PC-9 (cell line): ENCODE results near the gene HHEX. TPM values are rescaled to one million over a fixed set of nuclear protein-coding genes. Genes with fewer than 3 reads are reported as not detected.

Experiments used
- Bru-seq: library from RNA; stranded (reverse); fragments of 400-500 nt; gene quantifications from one replicate; lab custom pipeline; 2021; lab: Mats Ljungman, UMichigan
- BruChase-seq, 2 experiments: library from RNA; stranded (reverse); fragments of 400-500 nt; gene quantifications; one replicate each; lab custom pipeline; 2021; lab: Mats Ljungman, UMichigan
- BruUV-seq: library from RNA; stranded (reverse); fragments of 400-500 nt; replicated peaks from 2 replicates; lab custom pipeline; 2021; lab: Mats Ljungman, UMichigan
- CTCF ChIA-PET: fragments of 300-600 bp; sonication (Branson Sonifier 250); formaldehyde crosslinking; loops from one replicate; lab custom pipeline; 2022; ENCODE audit warnings: antibody characterized with exemption; lab: Charles Lee
- POLR2A ChIA-PET: fragments of 300-600 bp; sonication (Branson Sonifier 250); formaldehyde crosslinking; loops from one replicate; lab custom pipeline; 2022; ENCODE audit warnings: antibody characterized with exemption; ENCODE audit not compliant: unreplicated experiment; lab: Charles Lee
- DNase-seq, 2 experiments: peaks; one replicate each; pipeline versions ENCODE4 v3.0.0 to v3.0.0-alpha.2; 2015 to 2022; ENCODE audit warnings: mixed read lengths in 1 of 2
- H2AFZ ChIP-seq: fragments of 200-600 bp; sonication (generic); 2 replicates; pipeline ENCODE4 v1.8.1; 2017; ENCODE audit warnings: antibody characterized with exemption
- H3F3A ChIP-seq: fragments of 200-600 bp; sonication (generic); 2 replicates; pipeline ENCODE4 v1.8.1; 2017; ENCODE audit warnings: antibody characterized with exemption, mild to moderate bottlenecking, low read depth; ENCODE audit not compliant: insufficient read depth
- H3K27ac ChIP-seq: fragments of 200-600 bp; sonication (generic); 2 replicates; pipeline ENCODE4 v1.6.1; 2016; ENCODE audit warnings: mixed run types
- H3K27me3 ChIP-seq: fragments of 200-600 bp; sonication (generic); 2 replicates; pipeline ENCODE4 v1.6.1; 2016; ENCODE audit warnings: low read depth, mixed run types; ENCODE audit not compliant: insufficient read depth
- H3K36me3 ChIP-seq: fragments of 200-600 bp; sonication (generic); 2 replicates; pipeline ENCODE4 v1.6.1; 2016; ENCODE audit warnings: low read depth, mixed run types
- H3K4me1 ChIP-seq: fragments of 200-600 bp; sonication (generic); replicated peaks from 2 replicates; pipeline ENCODE4 v1.6.1; 2016; ENCODE audit warnings: mixed run types; ENCODE audit not compliant: insufficient read depth
- H3K4me2 ChIP-seq: fragments of 200-600 bp; sonication (generic); 2 replicates; pipeline ENCODE4 v1.6.1; 2017; ENCODE audit warnings: mixed run types
- H3K4me3 ChIP-seq: fragments of 200-600 bp; sonication (generic); 2 replicates; pipeline ENCODE4 v1.6.1; 2016; ENCODE audit warnings: mixed run types
- H3K79me2 ChIP-seq: fragments of 200-600 bp; sonication (generic); 2 replicates; pipeline ENCODE4 v1.6.1; 2017; ENCODE audit warnings: low read depth, mixed run types
- H3K9me2 ChIP-seq: fragments of 200-600 bp; sonication (generic); 2 replicates; pipeline ENCODE4 v1.8.1; 2017; ENCODE audit warnings: mild to moderate bottlenecking; ENCODE audit not compliant: insufficient read depth
- H3K9me3 ChIP-seq: fragments of 200-600 bp; sonication (generic); 2 replicates; pipeline ENCODE4 v1.8.1; 2016; ENCODE audit warnings: low read depth; ENCODE audit not compliant: insufficient read depth
- H4K20me1 ChIP-seq: fragments of 200-600 bp; sonication (generic); 2 replicates; pipeline ENCODE4 v1.8.1; 2017; ENCODE audit not compliant: insufficient read depth
- EZH2 ChIP-seq: fragments of 200-600 bp; sonication (generic); IDR thresholded peaks from 2 replicates; pipeline ENCODE4 v1.8.0; 2017; ENCODE audit warnings: antibody characterized with exemption, low read depth
- intact Hi-C: fragments of 100-400 bp; cut with micrococcal nuclease; formaldehyde crosslinking; loops from one replicate; pipeline ENCODE4 v1.10.0; 2022; ENCODE audit not compliant: unreplicated experiment
- long read RNA-seq: library from polyadenylated mRNA; stranded (forward); transcript quantifications from one replicate; pipeline ENCODE4 v2.0.0, GENCODE V29; 2022
- total RNA-seq: library from RNA; stranded (reverse); gene quantifications from 2 replicates; pipeline ENCODE4 v1.2.3, GENCODE V29; 2021
- TF ChIP-seq, protein P1 (sequence below): fragments of 200-600 bp; sonication (generic); conservative IDR thresholded peaks from 2 replicates; pipeline ENCODE4 v1.6.1; 2017; ENCODE audit warnings: mixed run types, antibody characterized with exemption, mild to moderate bottlenecking, moderate library complexity

HHEX gene
- total RNA-seq, result 5.8 and 7.8 TPM in 2 replicates
- Bru-seq, nascent RNA, result percentile 58 among the genes with signal in this experiment
- BruChase-seq, experiment 1, labeled RNA remaining after a 2-hour chase, result percentile 62 among the genes with signal in this experiment
- percentile 54 among the genes with signal in this experiment for BruChase-seq, experiment 2, labeled RNA remaining after a 6-hour chase
- long read RNA-seq, transcript HHEX-201 (4 exons, 1,727 nt), result major isoform, 14 of 17 reads
- long read RNA-seq, partial matches to known transcripts, result 0 of 17 reads
- long read RNA-seq, other reads (novel, unspliced or antisense), result 2 of 17 reads

DNA sequence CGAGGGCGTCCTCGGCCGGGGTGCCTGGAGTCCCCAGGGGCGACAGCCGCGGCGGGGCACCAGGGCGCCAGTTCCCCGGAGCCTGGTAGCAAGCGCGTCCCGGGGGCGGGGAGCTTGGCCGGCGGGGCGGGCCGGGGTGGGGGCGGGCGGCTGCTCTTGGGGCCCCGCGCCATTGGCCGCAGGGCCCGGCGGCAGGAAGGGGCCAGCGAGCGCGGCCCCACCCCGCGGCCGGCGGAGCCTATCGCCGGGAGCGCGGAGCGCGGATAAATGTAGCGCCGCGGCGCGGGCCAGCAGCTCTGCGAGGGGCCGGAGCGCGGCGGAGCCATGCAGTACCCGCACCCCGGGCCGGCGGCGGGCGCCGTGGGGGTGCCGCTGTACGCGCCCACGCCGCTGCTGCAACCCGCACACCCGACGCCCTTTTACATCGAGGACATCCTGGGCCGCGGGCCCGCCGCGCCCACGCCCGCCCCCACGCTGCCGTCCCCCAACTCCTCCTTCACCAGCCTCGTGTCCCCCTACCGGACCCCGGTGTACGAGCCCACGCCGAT is at the start of gene HHEX:
Gene HHEX (plus strand): TSS at position 293 of the 548 bp plus-strand sequence. CDS start 32 bp downstream, at position 325.
- CTCF ChIA-PET, result interaction anchor here (1.3 kb wide), 1 partner anchor 158 kb away, joined by 4 read pairs; the partner anchor contains the start of gene EXOC6

DNA sequence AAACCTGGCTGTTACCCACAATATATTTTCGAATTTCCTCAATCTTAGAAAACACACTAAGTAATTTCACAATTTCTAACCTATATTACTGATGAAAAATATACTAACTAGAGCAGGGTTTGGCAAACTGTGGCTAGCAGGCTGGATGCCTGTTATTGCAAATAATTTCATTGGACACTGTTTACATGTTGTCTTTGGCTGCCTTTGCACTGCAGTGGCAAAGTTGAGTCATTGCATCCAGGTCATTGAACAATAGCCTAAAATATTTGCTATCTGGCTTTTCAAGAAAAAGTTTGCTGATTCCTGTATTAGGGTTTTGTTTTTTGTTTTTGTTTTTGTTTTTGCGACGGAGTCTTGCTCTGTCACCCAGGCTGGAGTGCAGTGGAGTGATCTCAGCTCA is 49.6 kb upstream of the HHEX start:
- H3K36me3 ChIP-seq, result 0 out of 2 replicates have a peak, but pooled peaks cover 9% of the 10 kb centered on the region
- no TSS peak for BruUV-seq
- no peak for DNase-seq
- no peak overlapping the region for H2AFZ ChIP-seq
- ChIA-PET POLR2A (no interaction called here), CTCF (no interaction called here)
- H3K9me2 ChIP-seq, result no peaks in the 10 kb centered on the region
- H3K79me2 ChIP-seq, result 0 out of 2 replicates have a peak, but pooled peaks cover 2% of the 10 kb centered on the region
- no peaks in the 10 kb centered on the region for H3K4me1 ChIP-seq
- H4K20me1 ChIP-seq, result no peaks in the 10 kb centered on the region
- H3F3A ChIP-seq, result 0 out of 2 replicates have a peak, but pooled peaks cover 3% of the 10 kb centered on the region
- H3K27ac ChIP-seq, result no peak overlapping the region
- intact Hi-C loops, result no loop called here
- no peak overlapping the region for H3K4me2 ChIP-seq
- no peak overlapping the region for H3K4me3 ChIP-seq
- no peak for TF ChIP-seq EZH2
- H3K9me3 ChIP-seq, result no peaks in the 10 kb centered on the region
- H3K27me3 ChIP-seq, result no peaks in the 10 kb centered on the region

More for the DNA sequence above, at the start of gene HHEX:
- H2AFZ ChIP-seq, result peak within 1 kb of the TSS; percentile 97
- no peak within 1 kb of the TSS for H3K27ac ChIP-seq
- DNase-seq, result peak; percentile 48 to 61
- H3K9me3 ChIP-seq, result no peaks in the 10 kb centered on the region
- no peaks in the 10 kb centered on the region for H3K36me3 ChIP-seq
- no peak for TF ChIP-seq EZH2
- TF ChIP-seq, protein P1, sequence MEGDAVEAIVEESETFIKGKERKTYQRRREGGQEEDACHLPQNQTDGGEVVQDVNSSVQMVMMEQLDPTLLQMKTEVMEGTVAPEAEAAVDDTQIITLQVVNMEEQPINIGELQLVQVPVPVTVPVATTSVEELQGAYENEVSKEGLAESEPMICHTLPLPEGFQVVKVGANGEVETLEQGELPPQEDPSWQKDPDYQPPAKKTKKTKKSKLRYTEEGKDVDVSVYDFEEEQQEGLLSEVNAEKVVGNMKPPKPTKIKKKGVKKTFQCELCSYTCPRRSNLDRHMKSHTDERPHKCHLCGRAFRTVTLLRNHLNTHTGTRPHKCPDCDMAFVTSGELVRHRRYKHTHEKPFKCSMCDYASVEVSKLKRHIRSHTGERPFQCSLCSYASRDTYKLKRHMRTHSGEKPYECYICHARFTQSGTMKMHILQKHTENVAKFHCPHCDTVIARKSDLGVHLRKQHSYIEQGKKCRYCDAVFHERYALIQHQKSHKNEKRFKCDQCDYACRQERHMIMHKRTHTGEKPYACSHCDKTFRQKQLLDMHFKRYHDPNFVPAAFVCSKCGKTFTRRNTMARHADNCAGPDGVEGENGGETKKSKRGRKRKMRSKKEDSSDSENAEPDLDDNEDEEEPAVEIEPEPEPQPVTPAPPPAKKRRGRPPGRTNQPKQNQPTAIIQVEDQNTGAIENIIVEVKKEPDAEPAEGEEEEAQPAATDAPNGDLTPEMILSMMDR, result no peak
- peaks cover 8% of the 10 kb centered on the region for H3K79me2 ChIP-seq
- POLR2A ChIA-PET, result interaction anchor here (0.5 to 0.6 kb wide), 3 partner anchors 98 to 1450 kb away, joined by 4 to 12 read pairs (median 4); no protein-coding TSS in a partner anchor
- intact Hi-C loops, result loop anchor here (5.0 kb wide), 1 partner anchor 153 kb away; no protein-coding TSS in a partner anchor
- no peaks in the 10 kb centered on the region for H3F3A ChIP-seq
- H3K4me1 ChIP-seq, result peaks cover 9% of the 10 kb centered on the region; the same call in 1 of the 2 replicates
- no peaks in the 10 kb centered on the region for H3K9me2 ChIP-seq
- H3K27me3 ChIP-seq, result no peaks in the 10 kb centered on the region
- H4K20me1 ChIP-seq, result no peaks in the 10 kb centered on the region
- peak within 1 kb of the TSS; percentile 83 for H3K4me3 ChIP-seq
- peak within 1 kb of the TSS; percentile 79 for H3K4me2 ChIP-seq
- no TSS peak for BruUV-seq

DNA sequence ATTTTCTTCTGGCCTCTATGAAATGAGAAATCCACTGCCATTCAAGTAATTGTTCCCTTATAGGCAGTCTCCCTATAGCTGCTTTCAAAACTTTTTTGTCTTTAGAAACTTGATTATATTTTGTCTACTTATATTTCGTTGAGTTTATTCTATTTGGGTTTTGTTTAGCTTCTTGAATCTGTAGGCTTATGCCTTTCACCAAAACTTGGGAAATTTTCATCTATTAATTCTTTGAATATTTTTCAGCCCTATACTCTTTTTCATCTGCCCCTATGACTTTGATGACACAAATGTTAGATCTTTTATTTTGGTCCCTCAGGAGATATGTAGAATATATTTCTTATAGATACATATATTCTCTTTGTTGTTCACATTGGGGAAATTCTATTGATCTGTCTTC is 48.3 kb upstream of the HHEX start:
- Histone ChIP-seq H3K9me2 (no peaks in the 10 kb centered on the region), H3K4me1 (no peaks in the 10 kb centered on the region), H3K79me2 (0 out of 2 replicates have a peak, but pooled peaks cover 2% of the 10 kb centered on the region), H3K4me2 (no peak overlapping the region), H4K20me1 (no peaks in the 10 kb centered on the region), H3K9me3 (no peaks in the 10 kb centered on the region), H3K4me3 (no peak overlapping the region), H3F3A (0 out of 2 replicates have a peak, but pooled peaks cover 3% of the 10 kb centered on the region), H2AFZ (no peak overlapping the region), H3K27ac (no peak overlapping the region; the same call in 1 of the 2 replicates), H3K36me3 (0 out of 2 replicates have a peak, but pooled peaks cover 12% of the 10 kb centered on the region), H3K27me3 (no peaks in the 10 kb centered on the region)
- ChIA-PET CTCF (no interaction called here), POLR2A (no interaction called here)
- intact Hi-C loops, result no loop called here
- TF ChIP-seq EZH2, result no peak
- TF ChIP-seq, protein P1, result no peak
- BruUV-seq, result no TSS peak
- no peak for DNase-seq
